Omental fat pad (tissue), 4 donors: Measurements from ENCODE around the gene TUBAL3. TPM values are rescaled to one million over a fixed set of nuclear protein-coding genes. Genes with fewer than 3 reads are reported as not detected.

Experiments
- ATAC-seq: fragments of 150-250 bp; one replicate; pipeline ENCODE4 v1.9.1; 2016; ENCODE audit warnings: mild to moderate bottlenecking, moderate library complexity; ENCODE audit not compliant: low FRiP score
- DNase-seq: peaks from one replicate; pipeline ENCODE4 v3.0.0-alpha.2; 2019; ENCODE audit warnings: low spot score
- CTCF ChIP-seq, 3 donors: fragments of 450-650 bp; IDR thresholded peaks; one replicate each; pipeline ENCODE4 v1.5.1; 2016 to 2017; ENCODE audit warnings: antibody characterized with exemption in 3 of 3, mild to moderate bottlenecking in 3 of 3, moderate library complexity in 2 of 3
- total RNA-seq, 4 donors: library from RNA; depleted of rRNA; stranded (reverse); fragments of >200 nt; gene quantifications; one replicate each; pipeline ENCODE4 v1.1.0, GENCODE V29; 2016

TUBAL3 gene
- total RNA-seq, 4 donors from 2014 or later: not detected

GRCh38 chr10:5442065-5442989, 37.7 kb upstream of the TUBAL3 start:
- TF ChIP-seq CTCF (IDR thresholded peaks at IDR 0.05): no peak
- DNase-seq (no peak), ATAC-seq (no peak)

GRCh38 chr10:5441106-5441505, 36.5 kb upstream of the TUBAL3 start:
- no peak for TF ChIP-seq CTCF (IDR thresholded peaks at IDR 0.05)
- DNase-seq: no peak
- no peak for ATAC-seq

GRCh38 chr10:5440206-5440605, 35.6 kb upstream of the TUBAL3 start:
- no peak for DNase-seq
- no peak for ATAC-seq
- TF ChIP-seq CTCF (IDR thresholded peaks at IDR 0.05): no peak

GRCh38 chr10:5435328-5435727, 30.7 kb upstream of the TUBAL3 start:
- TF ChIP-seq CTCF (IDR thresholded peaks at IDR 0.05): no peak
- ATAC-seq: no peak

GRCh38 chr10:5434017-5434753, 29.6 kb upstream of the TUBAL3 start:
- no peak for DNase-seq
- TF ChIP-seq CTCF (IDR thresholded peaks at IDR 0.05): no peak
- ATAC-seq: no peak

More at GRCh38 chr10:5435328-5435727, 30.7 kb upstream of the TUBAL3 start:
- no peak for DNase-seq

GRCh38 chr10:5433182-5433581, 28.6 kb upstream of the TUBAL3 start:
- DNase-seq (no peak), ATAC-seq (no peak)
- no peak for TF ChIP-seq CTCF (IDR thresholded peaks at IDR 0.05)
